Stimulated activated CD8-positive, alpha-beta memory T cell treated with anti-CD3 and anti-CD28 coated beads, Interleukin-15, amount 100 ng/mL, for 1 hour (primary cell): ENCODE data around the gene GARIN5B.
"Not testable (repeated sequence)": the region's sequence is repeated elsewhere in the genome, so short reads cannot be mapped to it uniquely, and the experiment has no call there.

Experiments
- DNase-seq: peaks from one replicate; pipeline ENCODE4 v3.0.0-alpha.2; 2020; ENCODE audit warnings: low read depth

Gene GARIN5B

DNA sequence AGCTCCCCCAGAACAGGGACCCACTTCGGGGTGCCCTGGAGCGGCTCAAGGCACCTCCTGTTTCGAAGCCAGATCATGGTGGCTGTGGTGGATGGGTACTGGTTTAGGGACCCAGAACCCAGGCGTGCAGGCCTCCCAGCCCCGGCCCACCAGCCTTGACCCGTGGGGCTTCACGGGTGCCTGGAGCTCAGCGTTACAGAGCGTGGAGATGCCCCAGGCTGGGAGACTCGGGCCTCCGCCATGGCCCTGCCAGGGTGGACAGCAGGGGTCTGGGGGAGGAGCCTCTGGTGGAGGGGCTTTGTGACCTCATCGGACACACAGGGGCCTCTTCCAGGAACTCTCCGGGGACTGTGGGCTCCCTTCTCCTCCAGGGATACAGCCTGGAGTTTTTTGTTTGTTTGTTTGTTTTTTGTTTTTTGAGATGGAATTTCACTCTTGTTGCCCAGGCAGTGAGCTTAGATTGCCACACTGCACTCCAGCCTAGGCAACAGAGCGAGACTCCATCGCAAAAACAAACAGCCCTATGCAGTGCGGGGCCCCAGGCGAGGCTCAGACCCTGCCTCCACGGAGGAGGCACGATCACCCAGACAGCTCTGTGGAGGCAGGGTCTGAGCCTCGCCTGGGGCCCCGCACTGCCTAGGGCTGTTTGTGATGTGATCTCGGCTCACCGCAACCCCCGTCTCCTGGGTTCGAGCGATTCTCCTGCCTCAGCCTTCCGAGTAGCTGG is at the start of gene GARIN5B:
TSS of gene GARIN5B (minus strand) at position 271 of the 727 bp plus-strand sequence. CDS start at position 77, 194 bp downstream.
- no peak for DNase-seq

DNA sequence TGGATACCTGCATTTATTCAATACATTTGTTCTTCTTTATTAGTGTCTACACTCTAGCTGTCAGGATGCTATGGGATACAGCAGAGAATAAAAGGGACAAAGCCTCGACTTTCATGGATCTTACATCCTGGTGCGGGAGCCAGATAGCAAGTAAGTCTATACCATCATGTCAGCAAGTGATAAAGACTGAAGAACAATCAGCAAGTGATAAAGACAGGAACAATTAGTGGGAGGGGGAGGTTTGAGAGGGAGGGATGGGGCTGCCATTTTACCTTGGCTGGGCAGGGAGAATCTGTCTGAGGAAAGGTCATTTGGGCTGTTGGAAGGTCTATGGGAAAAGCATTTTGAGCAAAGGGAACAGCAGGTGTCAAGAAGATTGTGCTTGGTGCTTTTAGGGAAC is 47.1 kb upstream of the GARIN5B start:
- DNase-seq = no peak

DNA sequence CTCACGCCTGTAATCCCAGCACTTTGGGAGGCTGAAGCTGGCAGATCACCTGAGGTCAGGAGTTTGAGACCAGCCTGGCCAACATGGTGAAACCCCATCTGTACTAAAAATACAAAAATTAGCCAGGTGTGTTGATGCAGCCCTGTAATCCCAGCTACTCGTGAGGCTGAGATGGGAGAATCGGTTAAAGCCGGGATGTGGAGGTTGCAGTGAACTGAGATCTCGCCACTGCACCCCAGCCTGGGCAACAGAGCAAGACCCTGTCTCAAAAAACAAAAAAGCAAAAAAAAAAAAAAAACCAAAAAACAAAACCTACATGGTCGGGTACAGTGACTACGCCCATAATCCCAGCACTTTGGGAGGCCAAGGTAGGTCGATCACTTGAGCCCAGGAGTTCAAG is 46.1 kb upstream of the GARIN5B start:
- not testable (repeated sequence) for DNase-seq

DNA sequence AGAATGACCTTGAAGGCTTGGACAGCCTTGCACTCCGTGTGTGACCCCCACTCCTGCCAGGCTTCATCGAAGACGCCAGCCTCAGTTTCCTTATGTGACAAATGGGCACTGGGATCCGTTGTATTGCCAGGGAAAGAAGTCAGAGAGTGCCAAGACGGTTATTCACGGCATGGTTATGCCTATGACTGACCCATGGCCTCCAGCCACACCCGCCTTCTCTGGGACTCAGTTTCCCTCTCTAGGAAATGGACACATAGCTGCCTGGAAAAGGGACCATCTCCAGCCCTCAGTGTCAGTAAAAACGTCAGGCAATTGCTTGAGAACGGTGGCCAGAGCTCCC is 45.4 kb upstream of the GARIN5B start:
- no peak for DNase-seq

DNA sequence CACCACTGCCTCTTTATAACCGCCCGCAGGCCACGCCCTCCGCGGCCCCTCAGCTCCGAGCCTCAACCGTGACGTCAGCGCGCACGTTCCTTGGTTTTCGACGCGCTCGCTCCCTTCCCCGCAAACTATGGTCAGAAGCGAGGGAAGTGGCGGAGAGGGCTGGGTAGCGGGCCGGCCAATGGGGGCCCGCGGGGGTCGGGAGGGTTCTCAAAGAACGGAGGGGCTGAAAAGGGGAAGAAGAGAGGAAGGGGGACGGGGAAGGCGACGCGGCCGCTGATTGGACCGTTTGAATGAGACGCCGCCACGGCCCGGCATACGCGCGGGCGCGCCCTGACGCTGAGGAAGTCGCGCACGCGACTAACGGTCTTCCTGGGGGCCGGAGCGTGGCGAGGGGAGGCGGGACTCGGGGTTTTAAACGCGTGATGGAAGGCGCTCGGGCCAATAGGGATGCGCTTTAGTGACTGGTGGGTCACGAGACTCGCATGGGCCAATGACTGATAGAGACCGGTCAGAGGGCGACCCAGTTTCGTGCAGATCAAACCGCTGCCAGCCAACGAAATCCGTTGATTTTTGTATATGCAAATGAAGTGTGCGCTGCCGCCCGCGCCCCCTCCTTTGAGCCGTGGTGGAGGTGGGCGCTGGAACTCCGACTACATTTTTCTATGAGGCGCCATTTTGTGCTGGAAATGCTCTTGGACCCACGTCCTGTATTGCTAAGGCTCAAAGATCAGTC is 44.9 kb upstream of the GARIN5B start:
- DNase-seq = peak; percentile 88

DNA sequence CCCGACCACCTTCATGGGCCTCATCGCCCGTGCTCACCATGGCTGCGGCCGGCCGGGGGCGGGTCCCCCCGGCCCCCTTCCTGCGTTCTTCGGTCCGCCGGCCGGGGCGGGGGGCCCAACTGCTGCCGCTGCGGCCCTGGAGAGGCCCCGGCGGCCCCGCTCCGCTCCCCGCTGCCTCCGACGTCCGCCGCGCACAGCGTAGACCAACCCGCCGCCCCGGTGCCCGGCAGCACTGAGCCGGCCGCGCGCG is 44.4 kb upstream of the GARIN5B start, which contains the start of gene UBE2S:
TSS of gene UBE2S (minus strand) at position 239 of the 250 bp plus-strand sequence. CDS start at position 40, 199 bp downstream.
- DNase-seq = not testable (repeated sequence)

DNA sequence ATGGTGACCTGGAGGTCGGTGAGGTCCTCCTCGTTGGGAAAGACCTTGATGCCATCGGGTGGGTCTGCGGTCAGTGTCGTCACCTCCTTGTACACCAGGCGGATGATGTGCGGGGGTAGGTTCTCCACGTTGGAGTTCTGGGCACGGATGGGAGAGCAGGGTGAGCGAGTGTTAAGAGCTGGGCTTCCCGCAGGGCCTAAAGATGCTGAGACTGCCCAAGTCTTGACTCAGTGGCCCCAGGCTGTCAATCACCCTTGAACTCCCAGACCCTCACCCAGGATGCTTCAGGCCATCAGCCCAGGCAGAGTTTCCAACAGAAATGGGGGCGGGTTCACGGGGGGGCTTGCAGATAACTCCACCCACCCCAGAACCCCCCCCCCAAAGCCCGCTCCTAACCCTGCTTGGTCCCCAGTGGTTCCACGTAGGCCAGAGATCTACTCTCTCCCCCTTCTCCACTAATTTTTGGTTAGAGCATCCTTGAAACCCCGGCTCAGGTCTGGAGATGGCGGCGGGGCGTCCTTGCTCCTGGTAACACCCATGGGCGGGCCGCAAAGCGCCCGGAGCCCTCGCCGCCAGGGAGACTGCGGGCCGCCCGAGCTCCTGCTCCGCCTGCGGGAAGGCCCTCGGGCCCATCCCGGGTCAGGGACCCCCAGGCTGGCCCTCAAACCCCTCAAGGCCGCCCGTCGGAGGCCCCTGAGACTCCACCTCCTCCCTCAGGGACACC is 43.9 kb upstream of the GARIN5B start:
- DNase-seq = no peak

DNA sequence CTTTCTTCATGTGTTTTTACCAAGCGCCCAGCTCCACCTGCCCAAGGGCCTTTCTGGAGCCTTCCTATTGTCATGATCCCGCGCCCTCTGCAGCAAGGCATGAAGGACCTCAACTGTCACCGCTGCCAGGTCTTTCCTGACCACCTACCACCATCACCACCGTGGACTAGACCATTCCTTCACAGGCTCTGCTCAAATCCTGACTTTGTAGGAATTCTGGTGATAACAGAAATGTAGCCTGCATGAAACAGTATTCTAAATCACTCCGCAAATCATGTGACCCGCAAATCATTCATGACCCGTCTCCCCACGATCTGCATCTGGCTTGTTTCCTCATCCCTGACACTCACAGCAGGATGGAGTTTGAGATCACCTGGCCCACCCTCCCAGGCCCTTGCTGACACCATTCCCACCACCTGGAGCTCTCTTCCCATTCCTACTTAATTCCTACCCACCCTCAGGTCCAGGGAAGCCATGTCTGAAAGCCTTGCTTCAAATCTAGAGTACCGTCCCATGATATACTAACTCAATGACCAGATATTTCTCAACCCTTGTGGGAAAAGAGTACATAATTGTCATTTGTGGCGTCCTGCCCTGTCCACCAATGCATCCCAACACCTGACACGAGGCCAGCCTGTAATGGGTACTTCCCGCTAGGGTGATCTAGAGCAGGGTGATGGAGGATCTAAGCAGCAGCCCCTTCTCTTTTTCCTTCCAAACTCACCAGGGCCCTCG is 43.2 kb upstream of the GARIN5B start:
- no peak for DNase-seq

DNA sequence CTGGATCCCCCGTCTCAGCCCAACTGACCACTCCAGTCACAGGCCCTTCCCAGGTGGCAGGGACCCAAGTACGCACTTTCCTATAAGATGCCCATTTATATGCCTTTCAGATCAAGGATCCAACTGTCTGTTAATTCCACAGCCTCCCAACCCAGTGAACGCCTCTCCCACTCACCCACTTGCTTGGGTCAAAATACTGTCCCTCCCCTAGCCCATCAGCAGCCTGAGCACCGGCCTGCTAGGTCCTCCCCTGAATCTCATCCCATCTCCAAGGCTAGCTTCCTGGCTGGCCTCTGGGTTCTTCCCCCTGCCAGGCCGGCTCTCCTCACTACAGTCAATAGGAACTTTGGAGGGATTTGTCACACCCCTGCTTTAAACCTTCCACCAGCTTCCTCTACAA is 42.6 kb upstream of the GARIN5B start:
- no peak for DNase-seq

DNA sequence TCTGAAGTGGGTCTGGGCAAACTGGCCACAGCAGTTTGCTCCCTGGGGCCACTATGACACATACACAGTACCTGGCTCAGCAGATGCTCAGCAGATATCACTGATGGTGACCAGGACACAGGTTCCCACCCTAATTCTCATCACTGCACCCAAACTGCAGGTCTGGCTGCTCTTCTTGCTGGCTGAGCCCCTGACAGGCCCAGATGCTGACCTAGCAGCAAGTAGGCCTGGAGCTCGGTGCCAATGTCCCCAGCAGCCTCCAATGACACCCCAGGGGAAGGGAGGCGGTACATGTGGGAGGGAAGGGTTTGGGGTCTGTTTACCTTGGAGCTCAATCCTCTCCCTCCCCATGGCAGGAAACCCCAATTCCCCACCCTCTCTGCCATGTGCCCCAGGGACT is 39.4 kb upstream of the GARIN5B start:
- no peak for DNase-seq

DNA sequence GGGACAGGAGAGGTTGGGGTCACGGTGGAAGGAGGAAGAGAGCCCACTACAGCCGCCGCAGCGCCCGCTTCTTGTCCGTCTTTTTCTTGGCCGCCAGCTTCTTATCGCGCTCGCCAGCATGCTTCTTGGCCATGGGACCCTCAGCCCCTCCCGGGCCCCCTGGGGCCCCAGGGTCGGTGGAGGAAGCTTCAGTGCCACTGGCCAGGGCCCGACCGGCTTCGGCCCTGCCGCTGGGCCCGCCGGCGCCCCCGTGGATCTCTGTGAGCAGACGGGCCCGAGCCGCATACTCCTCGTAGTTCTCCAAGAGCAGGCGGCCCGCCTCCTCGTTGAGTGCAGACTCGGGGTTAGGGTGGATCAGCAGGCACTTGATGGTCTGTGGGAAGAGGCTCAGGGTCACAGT is 38.3 kb upstream of the GARIN5B start:
- not testable (repeated sequence) for DNase-seq

DNA sequence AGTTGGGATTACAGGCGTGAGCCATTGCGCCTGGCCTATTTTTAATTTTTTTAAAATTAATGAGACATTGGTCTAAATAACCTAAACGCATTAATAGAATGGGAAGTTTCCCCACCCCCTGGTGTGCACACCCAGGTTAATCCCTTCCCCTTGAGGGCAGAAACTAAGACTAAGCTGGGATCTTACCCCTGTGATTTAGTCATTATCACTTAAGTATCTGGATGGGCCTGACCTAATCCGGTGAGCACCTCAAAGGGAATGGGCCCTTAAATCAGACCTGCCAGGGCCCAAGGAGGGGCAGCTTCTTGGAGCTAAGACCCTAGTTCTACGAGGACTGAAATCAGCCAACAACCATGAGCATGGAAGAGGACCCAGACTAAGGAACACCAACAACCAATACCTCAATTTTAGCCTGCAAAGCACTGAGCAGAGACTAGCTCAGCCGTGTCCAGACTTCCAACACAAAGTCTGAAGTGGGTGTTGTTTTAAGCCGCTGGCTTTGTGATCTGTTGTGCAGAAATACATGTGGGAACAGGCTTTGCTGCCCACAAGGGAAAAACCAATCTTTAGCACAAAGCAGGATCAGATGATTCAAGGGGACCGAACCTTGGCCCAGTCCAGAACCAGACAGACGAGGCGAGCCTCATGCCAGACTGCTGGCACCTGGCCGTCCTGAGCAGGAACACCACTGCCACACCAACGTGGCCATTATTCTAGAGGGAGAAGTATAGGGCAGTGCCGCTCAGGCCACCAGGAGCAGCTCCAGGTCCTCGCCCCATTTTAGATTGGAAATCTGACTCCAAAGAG is 37.4 kb upstream of the GARIN5B start:
- DNase-seq = no peak

DNA sequence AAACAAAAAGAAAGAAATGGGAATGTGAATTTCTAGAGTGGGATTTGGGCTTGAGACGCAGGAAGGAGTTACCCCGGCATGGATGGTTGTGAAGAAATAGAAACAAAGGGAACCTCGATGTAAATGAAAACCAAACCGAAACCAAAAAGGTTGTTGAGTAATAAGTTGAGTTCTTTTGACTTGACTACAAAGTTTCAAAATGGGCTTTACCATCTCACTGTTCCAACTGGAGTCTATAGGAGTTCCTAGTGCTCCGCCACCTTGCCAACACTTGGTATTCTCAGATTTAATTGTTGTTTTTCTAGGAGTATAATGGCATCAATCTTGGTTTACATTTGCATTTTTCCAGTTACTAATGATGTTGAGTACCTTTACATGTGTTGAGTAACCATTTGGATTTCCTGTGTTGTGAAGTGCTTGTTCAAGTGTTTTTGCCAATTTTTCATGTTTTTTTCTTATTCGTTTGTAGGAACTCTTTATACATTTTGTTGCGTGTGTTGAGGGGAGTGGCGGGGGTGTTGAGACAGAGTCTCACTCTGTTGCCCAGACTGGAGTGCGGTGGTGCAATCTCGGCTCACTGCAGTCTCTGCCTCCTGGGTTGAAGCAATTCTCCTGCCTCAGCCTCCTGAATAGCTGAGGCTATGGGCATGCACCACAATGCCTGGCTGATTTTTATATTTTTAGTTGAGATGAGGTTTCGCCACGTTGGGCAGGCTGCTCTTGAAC is 35.3 kb upstream of the GARIN5B start:
- no peak for DNase-seq

DNA sequence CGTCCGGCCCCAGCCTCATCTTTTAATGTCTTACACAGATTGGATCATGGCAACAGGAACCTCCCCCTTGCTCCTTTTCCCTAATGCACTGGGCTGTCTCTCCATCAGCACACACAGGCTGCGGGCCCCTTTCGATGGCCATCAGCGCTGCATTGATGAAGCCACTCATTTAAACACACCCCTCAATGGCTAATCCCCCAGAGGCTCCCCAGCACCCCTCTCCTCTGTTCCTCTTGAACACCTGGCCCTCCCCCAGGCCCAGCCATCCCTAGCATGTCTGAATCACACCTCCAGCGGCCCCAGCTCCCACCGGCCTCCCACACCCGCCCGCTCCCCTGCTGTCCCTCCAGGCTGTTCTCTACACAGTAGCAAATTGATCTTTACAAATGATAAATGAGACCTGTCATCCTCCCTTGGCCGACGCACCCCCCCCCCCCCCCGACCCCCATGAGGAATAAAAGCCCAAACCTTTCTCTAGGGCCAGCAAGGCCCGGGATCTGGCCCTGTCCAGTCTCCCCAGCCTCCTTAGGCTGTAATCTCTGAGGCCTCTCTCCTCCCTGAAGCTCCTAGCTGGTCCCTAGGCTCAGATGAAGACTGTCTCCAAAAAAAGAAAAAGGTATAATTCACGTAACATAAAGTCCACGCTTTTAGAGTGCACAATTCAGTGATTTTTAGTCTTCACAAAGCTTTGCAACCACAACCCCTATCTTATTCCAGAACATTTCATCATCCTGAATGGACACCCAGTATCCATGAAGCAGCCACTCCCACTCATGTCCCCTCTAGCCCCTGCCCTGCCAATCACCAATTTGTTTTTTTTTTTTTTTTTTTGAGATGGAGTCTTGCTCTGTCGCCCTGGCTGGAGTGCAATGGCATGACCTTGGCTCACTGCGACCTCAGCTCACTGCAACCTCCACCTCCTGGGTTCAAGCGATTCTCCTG is 30.0 kb upstream of the GARIN5B start:
- no peak for DNase-seq

DNA sequence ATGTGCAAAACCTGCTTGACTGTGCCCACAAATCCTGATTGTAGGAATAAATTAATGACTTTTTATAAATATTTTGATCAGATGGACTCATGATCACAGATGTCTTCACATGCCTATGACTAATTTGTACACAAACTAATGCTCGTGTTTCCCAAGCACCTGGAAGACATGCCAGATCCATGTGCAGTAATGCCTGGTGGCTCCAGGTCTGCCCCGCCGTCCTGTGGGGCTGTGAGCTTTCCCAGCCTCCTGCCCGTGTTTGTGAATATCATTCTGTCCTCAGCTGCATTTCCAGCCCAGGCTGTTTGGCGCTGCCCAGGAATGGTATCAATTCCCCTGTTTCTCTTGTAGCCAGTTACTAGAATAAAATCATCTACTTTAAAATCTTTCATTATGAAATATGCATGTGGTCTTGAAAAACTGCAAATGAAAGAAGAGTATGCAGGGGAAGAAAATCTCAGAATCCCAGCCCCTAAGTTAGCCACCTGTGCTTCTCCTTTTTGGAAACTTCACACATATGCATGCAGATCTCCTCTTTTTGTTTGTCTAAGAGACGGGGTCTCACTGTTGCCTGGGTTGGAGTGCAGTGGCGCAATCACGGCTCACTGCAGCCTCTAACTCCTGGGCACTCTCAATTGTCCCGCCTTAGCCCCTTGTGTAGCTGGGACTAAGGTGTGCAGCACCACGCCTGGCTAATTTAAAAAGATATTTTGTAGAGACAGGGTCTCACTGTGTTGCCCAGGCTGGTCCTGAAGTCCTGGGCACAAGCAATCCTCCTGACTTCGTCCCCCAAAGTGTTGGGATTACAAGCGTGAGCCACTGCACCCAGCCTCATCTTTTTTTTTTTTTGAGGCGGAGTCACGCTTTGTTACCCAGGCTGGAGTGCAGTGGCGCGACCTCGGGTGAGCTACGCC is 28.9 kb upstream of the GARIN5B start:
- no peak for DNase-seq

DNA sequence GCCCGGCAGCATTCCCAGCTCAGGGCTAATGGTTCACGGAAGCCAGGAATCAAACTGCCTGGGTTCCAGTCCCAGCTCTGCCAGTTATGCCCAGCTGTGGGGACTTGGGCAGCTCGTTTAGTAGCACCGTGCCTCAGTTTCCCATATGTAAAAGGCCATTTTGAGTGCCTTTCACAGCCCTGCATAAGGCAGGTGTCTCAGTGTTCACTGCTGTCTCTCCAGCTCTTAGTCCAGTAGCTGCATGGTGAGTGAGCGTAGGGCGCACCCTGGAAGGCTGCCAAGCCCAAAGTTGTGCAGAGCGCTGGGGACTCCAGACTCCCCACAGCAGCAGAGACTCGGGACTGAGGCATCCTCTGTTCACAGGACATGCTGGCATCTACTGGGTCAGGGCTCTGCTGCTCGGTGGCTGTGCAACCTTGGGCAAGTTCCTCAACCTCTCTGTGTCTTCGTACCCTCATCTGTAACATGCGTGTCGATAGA is 28.2 kb upstream of the GARIN5B start:
- no peak for DNase-seq

DNA sequence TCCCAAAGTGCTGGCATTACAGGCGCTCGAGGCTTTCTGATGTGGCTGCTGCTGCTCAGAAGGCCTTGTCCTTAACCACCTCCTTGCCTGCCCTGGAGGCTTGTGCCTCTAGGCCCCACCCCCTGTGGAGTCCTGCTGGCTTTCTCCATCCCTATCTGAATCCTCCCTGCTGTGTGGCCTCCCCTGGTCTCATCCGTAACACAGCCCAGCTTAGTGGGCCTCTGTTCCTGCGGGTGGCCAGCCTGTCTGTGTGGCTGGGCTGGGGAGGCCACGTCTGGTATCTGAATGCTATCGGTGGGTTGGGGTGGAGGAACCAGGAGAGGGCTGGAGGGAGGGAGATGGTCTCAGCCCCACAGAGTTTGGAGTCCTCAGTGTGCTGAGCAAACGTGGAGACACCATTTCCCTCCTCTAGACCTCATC is 27.4 kb upstream of the GARIN5B start:
- DNase-seq = no peak
